Mammary epithelial cell (primary cell): ENCODE results near the gene RBM47.

Experiments
- CTCF ChIP-seq, 2 donors: IDR thresholded peaks in 1 of 2; conservative IDR thresholded peaks in 1 of 2; 2 replicates each; pipeline ENCODE4 v1.5.1; 2011 to 2012; ENCODE audit warnings: inconsistent platforms in 2 of 2, low read length in 2 of 2, mild to moderate bottlenecking in 2 of 2, control low read depth in 1 of 2, low read depth in 1 of 2; ENCODE audit not compliant: insufficient read depth in 1 of 2; ENCODE audit errors: extremely low read depth in 1 of 2
- EZH2 ChIP-seq: IDR thresholded peaks from 2 replicates; pipeline ENCODE4 v1.6.1; 2012; ENCODE audit warnings: low read length, inconsistent platforms, borderline replicate concordance

- TF ChIP-seq CTCF (conservative IDR thresholded peaks at IDR 0.05 in 1 of 2, IDR thresholded peaks at IDR 0.05 in 1 of 2; ENCODE audit: extremely low read depth in 1 of 2, insufficient read depth in 1 of 2, low read depth in 1 of 2, low read length in 2 of 2) (no peak), EZH2 (no peak)
Measured at GRCh38 chr4:40571208-40571607, 58.5 kb downstream of the RBM47 start.
